WTC11 (cell line): ENCODE data around the gene ZNF335. TPM values are rescaled to one million over a fixed set of nuclear protein-coding genes. Genes with fewer than 3 reads are reported as not detected.
"Not testable (repeated sequence)": the region's sequence is repeated elsewhere in the genome, so short reads cannot be mapped to it uniquely, and the experiment has no call there.

Experiments used
- ATAC-seq: fragments of 200-7000 bp; cut with Tn5 transposase; 2 replicates; pipeline ENCODE4 v1.10.0; 2021; ENCODE audit warnings: mild to moderate bottlenecking, moderate library complexity
- CTCF ChIA-PET: fragments of 300-600 bp; sonication (Branson Sonifier 250); formaldehyde crosslinking; loops from one replicate; lab custom pipeline; 2021; ENCODE audit warnings: antibody characterized with exemption; lab: Charles Lee
- POLR2A ChIA-PET: fragments of 350-600 bp; sonication (Branson Sonifier 250); formaldehyde crosslinking; loops from one replicate; lab custom pipeline; 2021; ENCODE audit warnings: antibody characterized with exemption; lab: Charles Lee
- DNase-seq: peaks from one replicate; pipeline ENCODE4 v3.0.0; 2021; ENCODE audit warnings: low spot score
- H3K27ac Mint-ChIP-seq: 2 replicates; pipeline ENCODE4 v1.8.0; 2021; ENCODE audit warnings: mixed read lengths
- H3K27me3 Mint-ChIP-seq: 2 replicates; pipeline ENCODE4 v1.8.0; 2021; ENCODE audit warnings: low read depth, mild to moderate bottlenecking, moderate library complexity, mixed read lengths
- H3K36me3 Mint-ChIP-seq: 2 replicates; pipeline ENCODE4 v1.8.0; 2021; ENCODE audit warnings: mixed read lengths
- H3K4me1 Mint-ChIP-seq: 2 replicates; pipeline ENCODE4 v1.8.0; 2022; ENCODE audit warnings: mixed read lengths
- H3K4me3 Mint-ChIP-seq: 2 replicates; pipeline ENCODE4 v1.8.0; 2021; ENCODE audit warnings: mild to moderate bottlenecking, moderate library complexity, mixed read lengths
- H3K9me3 Mint-ChIP-seq: 2 replicates; pipeline ENCODE4 v1.8.0; 2021; ENCODE audit warnings: mixed read lengths
- ATF2 ChIP-seq: sonication (generic); formaldehyde crosslinking; IDR thresholded peaks from 2 replicates; pipeline ENCODE4 v1.8.1; 2022; ENCODE audit warnings: low read depth, missing genetic modification reagents, borderline replicate concordance
- CREB1 ChIP-seq: sonication (generic); formaldehyde crosslinking; IDR thresholded peaks from 2 replicates; pipeline ENCODE4 v1.8.0; 2023; ENCODE audit warnings: mild to moderate bottlenecking, missing genetic modification reagents
- CREM ChIP-seq: sonication (generic); formaldehyde crosslinking; IDR thresholded peaks from 2 replicates; pipeline ENCODE4 v1.8.1; 2022; ENCODE audit warnings: mild to moderate bottlenecking, missing genetic modification reagents, moderate library complexity
- FOXJ3 ChIP-seq: sonication (generic); formaldehyde crosslinking; IDR thresholded peaks from 2 replicates; pipeline ENCODE4 v1.9.0; 2021; ENCODE audit warnings: missing genetic modification reagents, mild to moderate bottlenecking, borderline replicate concordance
- JUN ChIP-seq: sonication (generic); formaldehyde crosslinking; IDR thresholded peaks from 2 replicates; pipeline ENCODE4 v1.8.0; 2023; ENCODE audit warnings: mild to moderate bottlenecking, missing genetic modification reagents
- MXD4 ChIP-seq: fragments of 250-450 bp; sonication (Bioruptor Pico); IDR thresholded peaks from 2 replicates; pipeline ENCODE4 v1.8.0; 2021; ENCODE audit warnings: mild to moderate bottlenecking, moderate library complexity, borderline replicate concordance
- MYBL2 ChIP-seq: sonication (generic); formaldehyde crosslinking; IDR thresholded peaks from 2 replicates; pipeline ENCODE4 v1.8.1; 2023; ENCODE audit warnings: mild to moderate bottlenecking, moderate library complexity, missing genetic modification reagents
- SOX15 ChIP-seq: fragments of 250-450 bp; sonication (Bioruptor Pico); IDR thresholded peaks from 2 replicates; pipeline ENCODE4 v1.9.0; 2021; ENCODE audit warnings: mild to moderate bottlenecking
- STAT6 ChIP-seq: sonication (generic); formaldehyde crosslinking; conservative IDR thresholded peaks from 2 replicates; pipeline ENCODE4 v1.8.1; 2023; ENCODE audit warnings: mild to moderate bottlenecking, low read depth, missing genetic modification reagents, moderate library complexity
- TEAD4 ChIP-seq: sonication (generic); formaldehyde crosslinking; IDR thresholded peaks from 2 replicates; pipeline ENCODE4 v1.8.0; 2022; ENCODE audit warnings: mild to moderate bottlenecking, missing genetic modification reagents
- ZNF121 ChIP-seq: sonication (generic); formaldehyde crosslinking; IDR thresholded peaks from 2 replicates; pipeline ENCODE4 v1.8.0; 2023; ENCODE audit warnings: missing genetic modification reagents
- ZNF423 ChIP-seq: fragments of 250-450 bp; sonication (Bioruptor Pico); IDR thresholded peaks from 2 replicates; pipeline ENCODE4 v2.1.2; 2022; ENCODE audit warnings: mild to moderate bottlenecking, moderate library complexity
- total RNA-seq: library from RNA; stranded (reverse); gene quantifications from 3 replicates; pipeline ENCODE4 v1.2.3, GENCODE V29; 2021
- TF ChIP-seq, protein P1 (sequence below): sonication (generic); formaldehyde crosslinking; IDR thresholded peaks from 2 replicates; pipeline ENCODE4 v1.8.0; 2022; ENCODE audit warnings: mild to moderate bottlenecking, missing genetic modification reagents

Gene ZNF335
- total RNA-seq, 1 experiment from 2014 or later: 20.0 TPM

DNA sequence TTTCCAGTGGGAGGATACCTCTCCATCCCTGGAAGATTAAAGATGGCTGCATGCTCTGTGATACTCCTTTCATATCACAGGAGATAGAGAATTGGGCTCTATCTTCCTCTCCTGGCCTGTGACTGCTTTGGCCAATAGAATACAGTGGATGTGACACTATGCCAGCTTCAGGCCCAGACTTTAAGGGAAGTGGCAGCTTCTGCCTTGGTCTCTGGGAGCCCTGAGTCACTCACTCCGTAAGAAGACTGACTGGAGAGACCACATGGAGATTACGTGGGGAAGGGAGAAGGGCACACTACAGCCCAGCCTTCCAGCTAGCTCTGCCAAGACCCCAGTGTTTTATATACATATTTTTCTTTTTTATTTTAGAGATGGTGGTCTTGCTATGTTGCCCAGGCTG is 26.3 kb upstream of the ZNF335 start (continued):
- TF ChIP-seq STAT6 (CRISPR knock-in tag): no peak
- TF ChIP-seq FOXJ3: no peak

- CTCF ChIA-PET: interaction anchor here (1.3 to 11.0 kb wide), 3 partner anchors 9 to 15 kb away, joined by 4 to 114 read pairs (median 6); no protein-coding TSS in a partner anchor
Observed at GRCh38 chr20:45997187-45997586, 25.2 kb upstream of the ZNF335 start.

DNA sequence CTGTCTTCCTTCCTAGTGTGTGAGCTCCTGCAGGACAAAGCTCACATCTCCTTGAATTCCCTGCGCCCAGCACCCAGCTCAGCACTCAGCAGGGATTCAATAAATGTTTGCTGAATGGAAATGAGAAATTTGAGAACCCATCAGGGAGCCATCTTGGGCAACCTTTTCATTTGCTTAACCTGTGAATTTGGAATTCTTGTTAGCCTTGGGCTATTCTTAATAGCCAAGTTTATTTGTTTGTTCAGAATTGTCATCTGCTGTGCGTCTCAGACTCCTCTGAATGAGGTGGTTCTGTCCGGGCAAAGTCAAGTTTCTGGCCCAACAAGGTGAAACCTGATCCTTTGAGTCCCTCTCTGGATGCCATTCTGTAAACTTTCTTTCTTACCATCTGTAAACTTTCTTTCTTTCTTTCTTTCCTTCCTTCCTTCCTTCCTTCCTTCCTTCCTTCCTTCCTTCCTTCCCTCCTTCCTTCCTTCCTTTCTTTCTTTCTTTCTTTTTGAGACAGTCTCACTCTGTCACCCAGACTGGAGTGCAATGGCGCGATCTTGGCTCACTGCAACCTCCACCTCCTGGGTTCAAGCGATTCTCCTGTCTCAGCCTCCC is 23.6 kb upstream of the ZNF335 start:
- not testable (repeated sequence) for DNase-seq, H3K9me3 Mint-ChIP-seq, H3K27me3 Mint-ChIP-seq, H3K36me3 Mint-ChIP-seq, ATAC-seq, H3K27ac Mint-ChIP-seq, H3K4me3 Mint-ChIP-seq
- TF ChIP-seq ZNF423 (CRISPR knock-in tag): 0 out of 2 replicates have a peak, but pooled peaks have one; percentile 4
- POLR2A ChIA-PET: interaction anchor here (0.9 kb wide), 1 partner anchor 9 kb away, joined by 4 read pairs; no protein-coding TSS in a partner anchor
- H3K4me1 Mint-ChIP-seq: peaks cover 55% of the 10 kb centered on the region
- CTCF ChIA-PET: interaction anchor here (0.9 to 11.0 kb wide), 6 partner anchors 8 to 26 kb away, joined by 4 to 114 read pairs (median 6); partner anchors contain the start of gene MMP9

More at GRCh38 chr20:45997187-45997586, 25.2 kb upstream of the ZNF335 start:
- peaks cover 67% of the 10 kb centered on the region for H3K4me1 Mint-ChIP-seq
- no peak overlapping the region for H3K4me3 Mint-ChIP-seq
- TF ChIP-seq CREB1 (no peak), SOX15 (CRISPR knock-in tag) (no peak), ATF2 (CRISPR knock-in tag) (no peak), CREM (CRISPR knock-in tag) (no peak), TEAD4 (CRISPR knock-in tag) (no peak)
- TF ChIP-seq, protein P1, sequence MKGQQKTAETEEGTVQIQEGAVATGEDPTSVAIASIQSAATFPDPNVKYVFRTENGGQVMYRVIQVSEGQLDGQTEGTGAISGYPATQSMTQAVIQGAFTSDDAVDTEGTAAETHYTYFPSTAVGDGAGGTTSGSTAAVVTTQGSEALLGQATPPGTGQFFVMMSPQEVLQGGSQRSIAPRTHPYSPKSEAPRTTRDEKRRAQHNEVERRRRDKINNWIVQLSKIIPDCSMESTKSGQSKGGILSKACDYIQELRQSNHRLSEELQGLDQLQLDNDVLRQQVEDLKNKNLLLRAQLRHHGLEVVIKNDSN (CRISPR knock-in tag): no peak
- DNase-seq (no peak), ATAC-seq (no peak)
- no peaks in the 10 kb centered on the region; the same call in 1 of the 2 replicates for H3K27me3 Mint-ChIP-seq
- no peaks in the 10 kb centered on the region for H3K9me3 Mint-ChIP-seq
- H3K36me3 Mint-ChIP-seq: no peaks in the 10 kb centered on the region
- H3K27ac Mint-ChIP-seq: peak overlapping the region; percentile 81
- POLR2A ChIA-PET: no interaction called here

DNA sequence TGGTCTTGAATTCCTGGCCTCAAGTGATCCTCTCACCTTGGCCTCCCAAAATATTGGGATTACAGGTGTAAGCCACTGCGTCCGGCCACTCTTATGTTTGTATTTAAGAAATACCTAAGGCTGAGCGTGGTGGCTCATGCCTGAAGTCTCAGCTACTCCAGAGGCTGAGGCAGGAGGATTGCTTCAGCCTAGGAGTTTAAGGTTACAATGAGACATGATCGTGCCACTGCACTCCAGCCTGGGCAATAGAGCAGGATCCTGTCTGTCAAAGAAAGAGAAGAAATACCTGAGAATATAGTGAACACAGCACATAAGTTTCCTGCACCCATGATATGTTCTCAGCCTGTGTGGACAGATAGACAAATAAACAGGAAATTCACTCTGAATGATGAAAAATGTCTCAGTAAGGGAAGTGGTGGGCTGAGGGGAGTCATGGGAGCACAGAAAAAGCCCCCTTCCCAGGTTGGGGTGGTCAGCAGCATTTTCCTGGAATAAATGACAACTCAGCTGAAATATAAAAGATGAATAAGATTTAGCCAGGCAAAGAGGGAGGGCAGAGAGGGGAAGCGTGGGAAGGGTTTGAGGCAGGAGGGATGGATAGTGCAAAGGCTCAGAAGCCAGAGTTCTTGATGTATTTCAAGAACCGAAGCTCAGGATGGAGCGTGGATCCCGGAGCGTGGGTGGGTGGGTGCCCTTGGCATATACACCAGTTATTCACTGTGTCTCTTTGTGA is 22.9 kb upstream of the ZNF335 start:
- Mint-ChIP-seq H3K27ac (0 out of 2 replicates have a peak overlapping the region, but pooled peaks have one; percentile 53), H3K4me1 (peaks cover 48% of the 10 kb centered on the region), H3K27me3 (no peaks in the 10 kb centered on the region; the same call in 1 of the 2 replicates), H3K9me3 (no peaks in the 10 kb centered on the region), H3K36me3 (no peaks in the 10 kb centered on the region), H3K4me3 (no peak overlapping the region; the same call in 1 of the 2 replicates)
- ATAC-seq (no peak), DNase-seq (no peak)
- TF ChIP-seq CREM (CRISPR knock-in tag) (no peak), MXD4 (CRISPR knock-in tag) (no peak), MYBL2 (CRISPR knock-in tag) (no peak), JUN (CRISPR knock-in tag) (no peak), ZNF121 (CRISPR knock-in tag) (peak; percentile 65; the same call in 1 of the 2 replicates)
- ChIA-PET CTCF (interaction anchor here (0.9 to 11.0 kb wide), 4 partner anchors 8 to 25 kb away, joined by 4 to 114 read pairs (median 6); no protein-coding TSS in a partner anchor), POLR2A (no interaction called here)
